GM21515 (cell line): ENCODE data around the gene MBP.
A peak's percentile ranks its signal among the peaks of the same experiment; 100 is the strongest.

Experiments used
- ATAC-seq: cut with Tn5 transposase; IDR thresholded peaks from one replicate; pipeline ENCODE4 v1.9.1; 2021; ENCODE audit not compliant: unreplicated experiment

The MBP gene

GRCh38 chr18:77102259-77103040, 30.1 kb downstream of the MBP start:
- ATAC-seq: peak; percentile 81

GRCh38 chr18:77101410-77102258, 30.9 kb downstream of the MBP start:
- peak; percentile 23 for ATAC-seq

- ATAC-seq: no peak
These were observed 31.7 kb downstream of the MBP start for GRCh38 chr18:77100751-77101355.

GRCh38 chr18:77099485-77100370, 32.9 kb downstream of the MBP start:
- peak; percentile 24 for ATAC-seq

GRCh38 chr18:77098538-77099174, 33.9 kb downstream of the MBP start:
- no peak for ATAC-seq

GRCh38 chr18:77098029-77098428, 34.6 kb downstream of the MBP start:
- ATAC-seq: no peak

- ATAC-seq: no peak
These were observed 35.4 kb downstream of the MBP start for GRCh38 chr18:77096936-77097886.

- no peak for ATAC-seq
These were observed 36.9 kb downstream of the MBP start for GRCh38 chr18:77095391-77096371.

GRCh38 chr18:77093586-77093985, 39.0 kb downstream of the MBP start:
- ATAC-seq: no peak

GRCh38 chr18:77093067-77093430, 39.5 kb downstream of the MBP start:
- no peak for ATAC-seq

GRCh38 chr18:77092104-77093066, 40.2 kb downstream of the MBP start:
- ATAC-seq: no peak

- ATAC-seq: no peak
These were observed 41.2 kb downstream of the MBP start for GRCh38 chr18:77091366-77091765.

GRCh38 chr18:77090546-77091174, 41.9 kb downstream of the MBP start:
- ATAC-seq: no peak

GRCh38 chr18:77089723-77090285, 42.8 kb downstream of the MBP start:
- no peak for ATAC-seq

GRCh38 chr18:77088963-77089722, 43.4 kb downstream of the MBP start:
- no peak for ATAC-seq
